22Rv1 (cell line): ENCODE data around the gene OR1Q1.

ENCODE experiments used
- CTCF ChIP-seq: fragments of 450-650 bp; IDR thresholded peaks from 2 replicates; pipeline ENCODE4 v1.5.1; 2017; ENCODE audit warnings: mild to moderate bottlenecking
- ZFX ChIP-seq: fragments of 450-650 bp; IDR thresholded peaks from 2 replicates; pipeline ENCODE4 v1.6.1; 2017; ENCODE audit warnings: antibody characterized with exemption, borderline replicate concordance

GRCh38 chr9:122642226-122642625, 27.7 kb downstream of the OR1Q1 start:
- TF ChIP-seq CTCF (no peak), ZFX (no peak)
